GM12872 (cell line): Measurements from ENCODE around the gene LPP.

Experiments used
- CTCF ChIP-seq: IDR thresholded peaks from 3 replicates; pipeline ENCODE4 v1.5.1; 2011; ENCODE audit warnings: low read depth, mild to moderate bottlenecking, low read length, moderate library complexity; ENCODE audit not compliant: insufficient read depth

The LPP gene

GRCh38 chr3:188154014-188154808 is at the start of gene LPP:
LPP (plus strand) TSS chr3:188154157; CDS start chr3:188406121, 251,964 bp downstream.
- no peak for TF ChIP-seq CTCF

GRCh38 chr3:188106006-188106405 is 48.0 kb upstream of the LPP start:
- TF ChIP-seq CTCF = no peak

- TF ChIP-seq CTCF = no peak
Observed at GRCh38 chr3:188106454-188106853, 47.5 kb upstream of the LPP start.

- no peak for TF ChIP-seq CTCF
Observed at GRCh38 chr3:188106887-188107830, 46.8 kb upstream of the LPP start.

- no peak for TF ChIP-seq CTCF
Observed at GRCh38 chr3:188108703-188109412, 45.1 kb upstream of the LPP start.

GRCh38 chr3:188111002-188111584 is 42.9 kb upstream of the LPP start:
- no peak for TF ChIP-seq CTCF
